Activated CD4-positive, alpha-beta T cell treated with anti-CD3 and anti-CD28 coated beads, Interleukin-2, amount 50 U/mL, for 24 hours (primary cell): ENCODE measurements around the gene CD8B.
"Not testable (repeated sequence)": the region's sequence is repeated elsewhere in the genome, so short reads cannot be mapped to it uniquely, and the experiment has no call there.

Experiments used
- DNase-seq, 2 donors: peaks; one replicate each; pipeline ENCODE4 v3.0.0-alpha.2; 2020; ENCODE audit warnings: low read depth in 1 of 2, low spot score in 1 of 2

Gene CD8B

DNA sequence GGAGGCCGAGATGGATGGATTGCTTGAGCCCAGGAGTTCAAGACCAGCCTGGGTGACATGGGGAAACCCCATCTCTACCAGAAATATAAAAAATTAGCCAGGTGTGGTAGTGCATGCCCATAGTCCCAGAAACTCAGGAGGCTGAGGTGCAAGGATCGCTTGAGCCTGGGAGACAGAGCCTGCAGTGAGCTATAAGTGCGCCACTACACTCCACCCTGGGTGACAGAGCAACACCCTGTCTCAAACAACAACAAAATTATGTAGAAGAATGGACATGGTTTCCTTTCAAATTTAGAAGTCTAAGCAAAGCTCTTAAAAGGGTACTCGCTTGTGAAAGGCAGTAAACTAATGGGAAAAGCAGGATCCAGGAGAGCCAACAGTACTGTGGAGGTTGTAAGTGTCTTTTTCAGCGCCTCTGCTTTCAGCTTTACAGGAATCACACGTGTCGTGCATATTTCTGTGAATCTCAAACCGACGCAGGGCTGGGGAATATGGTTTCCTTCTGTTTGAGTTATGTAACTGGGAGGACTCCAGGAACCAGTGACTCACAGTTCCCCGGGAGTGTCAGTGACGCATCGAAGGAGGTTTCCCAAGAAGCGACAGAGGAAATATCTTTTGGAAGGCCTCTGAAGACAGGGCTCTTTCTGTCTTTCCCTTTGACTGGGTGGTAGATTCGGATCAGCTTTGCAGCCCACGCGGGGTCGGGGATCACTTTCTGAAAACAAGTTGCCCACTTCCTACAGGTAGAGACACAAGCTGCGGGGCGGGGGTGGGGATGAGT is 24.6 kb downstream of the CD8B start:
- DNase-seq = peak in 1 of 2 donors; percentile 55

DNA sequence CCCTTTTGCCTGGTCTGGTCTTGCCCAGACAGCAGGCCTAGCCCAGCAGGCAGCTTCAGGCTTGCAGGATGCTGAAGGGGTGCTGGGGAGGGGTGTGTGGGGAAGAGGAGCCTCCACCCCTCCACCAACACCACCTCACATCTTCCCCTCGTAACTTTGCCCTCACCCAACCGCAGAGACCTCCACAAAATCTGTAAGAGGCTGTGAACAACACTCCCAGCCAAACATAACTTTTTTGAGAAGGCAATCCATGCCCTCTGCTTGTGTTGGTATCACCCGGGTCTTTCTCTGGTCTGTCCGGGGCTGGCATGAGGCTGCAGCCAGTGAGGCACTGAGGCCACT is 26.2 kb downstream of the CD8B start:
- DNase-seq = not testable (repeated sequence)

DNA sequence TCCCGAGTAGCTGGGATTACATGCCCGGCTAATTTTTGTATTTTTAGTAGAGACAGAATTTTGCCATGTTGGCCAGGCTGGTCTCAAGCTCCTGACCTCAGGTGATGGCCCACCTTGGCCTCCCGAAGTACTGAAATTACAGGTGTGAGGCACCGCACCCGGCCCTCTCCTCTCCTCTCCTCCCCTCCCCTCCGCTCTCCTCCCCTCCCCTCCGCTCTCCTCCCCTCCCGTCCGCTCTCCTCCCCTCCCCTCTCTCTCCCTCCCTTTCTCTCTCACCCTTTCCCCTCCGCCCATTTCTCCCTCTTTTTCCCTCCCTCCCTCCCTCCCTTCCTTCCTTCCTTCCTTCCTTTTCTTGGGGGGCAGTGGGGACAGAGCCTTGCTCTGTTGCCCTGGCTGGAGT is 28.4 kb downstream of the CD8B start:
- DNase-seq = no peak

DNA sequence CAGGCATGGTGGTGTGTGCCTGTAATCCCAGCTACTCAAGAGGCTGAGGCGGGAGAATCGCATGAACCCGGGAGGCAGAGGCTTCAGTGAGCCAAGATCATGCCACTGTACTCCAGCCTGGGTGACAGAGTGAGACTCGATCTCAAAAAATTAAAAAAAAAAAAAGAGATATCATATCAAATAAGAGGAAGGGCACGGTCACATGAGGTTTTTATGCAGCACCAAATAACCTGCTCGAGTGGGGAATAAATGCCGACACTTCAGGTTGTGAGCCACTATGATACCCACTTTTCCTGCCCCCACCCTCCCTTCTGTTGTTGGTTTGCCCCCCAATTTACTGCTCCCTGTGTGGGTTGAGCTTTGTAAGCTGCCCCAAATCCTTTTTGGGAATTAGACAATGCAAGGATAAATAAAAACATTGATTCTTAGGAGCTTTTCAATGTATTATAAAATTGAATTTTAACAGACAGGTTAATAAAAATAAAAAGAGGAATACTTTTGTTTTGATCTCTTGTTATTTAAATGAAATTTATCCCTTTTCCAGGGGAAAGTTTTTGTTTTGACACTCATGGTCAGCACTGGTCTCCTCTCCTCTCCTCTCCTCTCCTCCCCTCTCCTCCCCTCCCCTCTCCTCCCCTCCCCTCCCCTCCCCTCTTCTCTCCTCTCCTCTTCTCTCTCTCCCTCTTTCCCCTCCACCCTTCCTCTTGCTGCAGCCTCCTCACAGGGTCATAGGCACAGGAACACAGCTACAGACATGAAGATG is 29.2 kb downstream of the CD8B start:
- no peak for DNase-seq

DNA sequence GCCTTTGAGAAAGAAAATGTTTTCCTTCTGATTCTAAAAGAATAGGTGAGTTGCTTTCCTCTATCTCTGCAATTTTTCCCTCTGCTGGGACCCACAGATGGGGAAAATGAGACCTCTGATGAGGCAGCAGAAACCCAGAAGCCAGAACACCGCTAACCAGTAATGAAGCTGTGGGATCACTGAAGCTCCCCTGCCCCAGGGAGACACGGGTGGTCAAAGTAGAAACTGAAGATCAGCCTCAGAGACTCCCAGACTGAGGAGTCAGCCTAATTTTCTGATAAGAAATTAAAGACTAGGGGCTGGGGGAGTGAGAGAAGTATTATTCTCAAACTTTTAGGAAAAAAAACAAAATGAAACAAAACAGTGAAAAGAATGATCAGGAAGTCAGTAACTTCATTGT is 30.1 kb downstream of the CD8B start:
- DNase-seq = no peak

DNA sequence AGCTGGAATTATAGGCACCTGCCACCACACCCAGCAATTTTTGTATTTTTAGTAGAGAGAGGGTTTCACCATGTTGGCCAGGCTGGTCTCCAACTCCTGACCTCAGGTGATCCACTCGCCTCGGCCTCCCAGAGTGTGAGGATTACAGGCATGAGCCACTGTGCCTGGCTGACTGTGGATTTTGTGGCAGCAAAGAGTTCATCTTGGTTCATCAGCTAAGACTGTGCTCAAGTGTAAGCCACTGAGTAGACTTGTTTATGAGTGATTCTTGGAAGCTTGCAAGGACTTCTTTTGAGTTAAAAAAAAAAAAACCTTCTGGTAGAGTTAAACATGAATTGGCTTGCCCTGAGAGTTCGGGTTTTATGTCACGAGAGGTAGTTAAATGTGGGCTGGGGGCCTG is 34.7 kb downstream of the CD8B start:
- DNase-seq = no peak

DNA sequence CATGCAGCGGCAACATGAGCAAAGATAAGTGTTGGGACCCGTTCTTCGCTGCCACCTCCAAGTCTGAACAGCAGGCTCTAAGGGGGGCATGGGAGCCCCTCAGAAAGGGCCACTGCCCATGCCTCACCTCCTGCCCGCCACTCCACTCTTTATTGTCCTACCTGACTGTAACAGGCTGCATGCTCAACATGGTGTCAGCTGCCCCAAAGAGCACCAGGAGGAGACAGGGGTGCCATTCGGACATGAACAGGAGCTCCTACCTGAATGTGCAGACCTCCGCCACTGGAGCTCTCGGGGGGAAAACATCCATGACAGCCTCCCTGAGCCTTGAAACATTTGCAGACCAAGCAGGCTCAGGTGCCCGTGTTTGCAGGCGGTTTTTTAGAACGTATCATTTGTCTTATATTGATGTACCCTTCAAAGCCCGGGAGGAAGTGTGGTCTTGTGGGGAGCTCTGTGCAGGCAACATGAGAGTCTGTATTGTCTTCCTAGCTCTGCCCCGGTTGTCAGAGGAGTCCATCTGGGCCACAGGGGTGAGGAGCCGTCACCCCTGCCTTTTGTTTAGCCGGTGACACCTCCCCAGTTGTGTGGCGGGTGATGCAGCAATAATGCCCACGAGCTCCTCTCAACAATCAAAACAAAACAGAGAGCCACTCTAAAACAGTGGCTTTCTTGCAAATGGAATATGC is 35.8 kb downstream of the CD8B start:
- DNase-seq = no peak

DNA sequence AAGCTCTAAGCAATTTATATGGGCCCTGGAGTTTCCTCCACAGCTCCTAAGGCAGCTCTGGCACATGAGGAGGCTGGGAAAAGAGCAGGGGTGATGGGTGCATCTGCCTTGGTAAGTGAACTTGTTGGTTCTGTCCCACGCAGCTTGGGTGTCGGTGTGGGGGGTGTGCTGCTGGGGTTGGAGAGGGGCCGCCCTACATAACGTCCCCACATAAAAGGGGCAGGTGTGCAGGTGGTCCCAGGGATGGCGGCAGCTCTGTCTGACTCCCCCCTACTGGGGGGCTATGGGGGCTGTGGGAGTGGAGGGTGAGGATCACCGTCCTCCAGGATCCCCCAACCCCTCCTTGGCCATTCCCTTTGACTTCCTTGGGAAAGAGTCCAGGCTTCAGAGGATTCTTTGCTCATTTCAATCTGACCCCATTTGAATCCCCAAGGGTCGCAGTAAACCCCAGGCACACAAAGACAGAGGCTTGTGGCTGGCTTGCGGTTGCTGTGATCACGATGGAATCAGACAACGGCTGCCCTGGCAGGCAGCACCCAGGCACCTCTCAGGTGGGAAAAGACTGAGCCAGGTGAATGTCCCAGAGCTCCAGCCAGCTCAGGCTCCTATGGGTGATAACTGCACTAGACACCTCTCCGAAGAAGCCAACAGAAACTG is 36.5 kb downstream of the CD8B start:
- no peak for DNase-seq

DNA sequence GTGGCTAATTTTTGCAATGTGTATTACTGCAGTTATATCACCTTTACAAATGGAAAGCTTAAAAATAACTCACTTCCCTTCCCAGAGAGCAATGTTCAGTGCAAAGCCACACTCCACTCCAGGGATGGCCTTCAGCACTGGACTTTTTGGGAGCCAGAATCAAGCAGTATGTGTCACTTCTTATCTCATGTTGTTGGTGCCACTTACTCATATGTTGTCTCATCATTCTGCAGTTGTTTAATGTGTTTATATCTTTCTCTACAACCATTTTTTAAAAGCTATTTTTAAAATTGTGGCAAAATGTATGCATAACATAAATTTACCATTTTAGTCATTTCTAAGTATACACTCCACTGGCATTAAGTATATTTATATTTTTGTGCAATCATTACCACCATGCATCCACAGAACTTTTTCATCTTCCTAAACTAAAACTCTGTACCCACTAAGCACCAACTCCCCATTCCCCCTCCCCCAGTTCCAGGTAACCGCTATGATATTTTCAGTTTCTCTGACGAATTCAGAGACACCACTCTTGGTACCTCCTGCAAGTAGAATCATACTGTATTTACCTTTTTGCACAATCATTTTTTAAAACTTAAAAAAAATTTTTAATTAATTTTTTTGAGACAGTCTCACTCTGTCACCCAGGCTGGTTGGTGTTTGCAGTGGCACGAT is 38.9 kb downstream of the CD8B start:
- DNase-seq = no peak

DNA sequence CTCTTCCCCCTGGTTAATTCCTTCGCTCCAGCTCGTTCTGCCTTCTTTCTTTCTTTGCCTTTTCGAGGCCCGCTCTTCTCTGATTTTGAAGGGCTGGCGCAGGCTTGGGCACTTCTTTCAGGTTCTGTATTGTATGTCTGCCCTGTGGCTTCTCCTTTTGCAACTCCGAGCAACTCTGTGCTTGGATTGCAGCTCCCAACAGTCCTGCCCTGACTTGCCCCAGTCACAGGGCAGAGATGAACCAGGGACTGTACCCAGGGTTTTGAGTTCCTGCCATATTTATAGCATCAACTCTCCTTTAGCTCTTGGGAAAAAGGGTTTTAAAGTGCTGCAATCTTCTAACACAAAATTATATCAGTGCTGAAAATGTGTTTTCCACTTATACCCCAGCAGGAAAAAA is 39.8 kb downstream of the CD8B start:
- no peak for DNase-seq

DNA sequence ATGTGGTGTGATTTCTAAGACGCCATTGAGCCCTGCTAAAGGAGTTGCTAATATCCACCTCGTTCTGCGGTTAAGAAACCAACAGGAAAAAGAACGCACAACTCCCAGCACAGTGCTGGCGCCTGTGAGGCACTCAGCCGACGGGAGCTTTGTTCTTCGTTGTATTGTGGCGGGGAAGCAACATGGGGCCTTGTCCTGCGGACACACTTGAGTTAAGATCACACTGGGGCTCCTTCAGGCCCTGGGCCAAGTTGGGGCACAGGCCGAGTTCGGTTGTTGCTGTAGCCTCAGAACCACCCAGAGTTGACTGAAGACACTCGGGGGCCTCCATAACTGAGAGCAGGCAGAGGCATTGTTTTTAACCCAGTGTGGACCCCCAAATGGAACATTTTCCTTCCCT is 40.4 kb downstream of the CD8B start:
- no peak for DNase-seq

DNA sequence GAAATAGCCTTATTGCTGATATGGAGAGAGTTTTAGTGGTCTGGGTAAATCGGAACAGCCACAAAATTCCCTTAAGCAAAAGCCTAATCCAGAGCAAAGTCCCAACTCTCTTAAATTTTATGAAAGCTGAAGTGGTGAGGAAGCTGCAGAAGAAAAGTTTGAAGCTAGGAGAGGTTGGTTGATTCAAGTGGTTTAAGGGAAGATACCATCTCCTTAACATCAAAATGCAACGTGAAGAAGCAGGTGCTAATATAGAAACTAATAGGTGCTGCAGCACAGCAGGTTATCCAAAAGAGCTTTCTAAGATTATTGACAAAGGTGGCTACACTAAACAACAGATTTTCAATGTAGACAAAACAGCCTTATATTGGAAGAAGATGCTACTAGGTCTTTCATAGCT is 42.7 kb downstream of the CD8B start:
- DNase-seq = no peak

DNA sequence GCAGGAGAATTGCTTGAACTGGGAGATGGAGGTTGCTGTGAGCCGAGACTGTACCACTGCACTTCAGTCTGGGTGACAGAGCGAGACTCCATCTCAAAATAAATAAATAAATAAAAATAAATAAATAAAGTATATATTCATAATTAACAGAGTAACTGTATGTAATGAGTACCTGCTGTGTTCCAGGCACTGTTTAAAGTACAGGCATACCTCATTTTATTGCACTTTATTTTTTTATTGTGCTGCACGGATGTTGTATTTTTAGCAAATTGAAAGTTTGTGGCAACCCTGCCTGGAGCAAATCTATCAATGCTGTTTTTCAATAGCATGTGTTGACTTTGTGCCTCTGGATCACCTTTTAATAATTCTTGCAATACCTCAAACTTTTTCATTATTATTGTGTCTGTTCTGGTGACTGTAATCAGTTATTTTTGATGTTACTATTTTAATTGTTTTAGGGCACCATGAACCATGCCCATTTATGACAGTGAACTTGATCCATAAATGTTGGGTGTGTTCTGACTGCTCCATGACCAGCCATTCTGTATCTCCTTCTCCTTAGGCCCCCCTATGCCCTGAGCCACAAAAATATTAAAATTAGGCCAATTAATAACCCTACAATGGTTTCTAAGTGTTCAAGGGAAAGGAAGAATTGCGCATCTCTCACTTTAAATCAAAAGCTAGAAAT is 43.4 kb downstream of the CD8B start:
- DNase-seq = no peak

DNA sequence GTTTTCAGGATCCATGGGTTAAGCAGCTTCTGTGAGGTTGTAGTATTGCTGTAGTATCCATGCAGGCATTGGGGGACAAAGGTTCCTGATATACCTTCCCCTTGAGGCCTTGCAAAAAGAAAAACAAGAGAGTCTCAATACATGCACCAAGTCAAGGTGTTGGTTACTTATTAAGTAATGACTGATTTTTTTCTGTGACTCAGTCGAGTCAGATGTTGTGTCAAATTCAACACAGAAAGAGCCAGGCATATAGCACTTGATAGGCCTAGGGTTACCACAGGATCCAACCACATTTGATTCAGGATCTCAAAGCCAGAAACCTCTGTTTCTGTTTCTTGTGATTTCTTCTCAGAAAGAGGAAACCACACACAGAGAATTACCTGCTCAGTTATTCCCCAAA is 46.1 kb downstream of the CD8B start:
- DNase-seq = no peak

DNA sequence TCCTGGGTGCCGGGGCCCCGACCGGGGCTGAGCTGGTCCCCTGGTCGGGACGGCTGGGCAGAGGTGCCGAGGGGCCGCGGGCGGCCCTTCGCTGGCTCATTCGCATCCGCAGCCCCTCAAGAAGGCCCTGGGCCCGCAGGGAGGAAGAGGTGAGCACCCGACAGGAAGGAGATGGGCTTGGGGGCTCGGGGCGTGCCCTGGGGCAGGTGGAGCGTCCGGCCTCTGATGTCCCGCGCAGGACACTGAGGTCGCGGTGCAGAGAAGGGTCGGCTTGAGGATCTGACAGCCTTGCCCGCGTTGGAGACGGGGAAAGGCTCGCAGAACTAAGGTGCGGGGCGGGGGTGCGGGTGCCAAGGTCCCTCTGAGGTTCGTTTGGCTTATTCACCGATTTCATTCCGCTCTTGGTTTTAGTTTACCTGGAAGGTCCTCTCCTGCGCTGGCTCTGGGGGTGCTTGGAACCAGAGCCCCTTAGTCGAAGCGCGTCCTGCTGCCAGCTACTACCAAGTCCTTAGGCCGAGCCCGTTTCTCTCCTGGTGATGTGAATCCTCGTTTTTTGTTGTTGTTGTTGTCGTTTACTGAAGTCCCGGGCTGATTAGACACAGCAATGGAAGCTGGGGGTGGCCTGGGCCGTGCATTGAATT is 52.1 kb downstream of the CD8B start:
- DNase-seq = no peak

DNA sequence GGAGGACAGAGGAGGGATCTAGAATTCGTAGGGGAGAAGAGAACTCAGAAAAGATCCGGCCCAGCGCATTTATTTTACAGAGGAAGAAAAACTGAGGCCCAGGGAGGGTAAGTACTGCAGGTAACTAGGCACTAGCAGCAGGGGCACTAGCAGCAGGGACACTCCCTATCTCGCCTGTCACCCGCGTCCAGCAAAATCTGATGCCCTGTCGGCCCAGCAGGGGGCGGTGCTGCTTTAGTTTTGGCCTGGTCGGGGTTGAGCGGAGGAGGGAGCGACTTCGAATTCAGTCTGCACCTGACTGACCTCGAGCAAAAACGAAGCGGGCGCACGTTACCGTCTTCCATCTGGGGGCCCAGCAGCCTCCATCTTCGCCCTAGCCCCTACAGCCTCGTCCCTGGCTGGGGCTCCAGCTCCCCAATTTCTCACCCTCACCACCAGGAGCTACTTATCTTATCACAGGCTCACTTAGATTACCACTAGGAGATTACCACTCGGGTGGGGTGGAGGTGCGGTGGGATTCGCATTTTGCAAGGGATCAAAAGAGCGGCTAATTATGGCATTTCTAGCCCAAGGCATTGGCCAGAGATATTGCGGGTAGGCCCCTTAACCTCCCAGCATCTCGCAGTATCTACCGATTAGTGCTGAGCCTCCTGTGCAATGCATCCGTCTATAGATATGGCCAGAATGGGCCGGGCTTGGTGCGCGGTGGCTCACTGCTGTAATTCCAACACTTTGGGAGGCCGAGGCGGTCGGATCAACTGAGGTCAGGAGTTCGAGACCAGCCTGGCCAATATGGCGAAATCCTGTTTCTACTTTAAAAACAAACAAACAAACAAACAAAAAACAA is 53.1 kb downstream of the CD8B start:
- peak; percentile 90 to 95 for DNase-seq

DNA sequence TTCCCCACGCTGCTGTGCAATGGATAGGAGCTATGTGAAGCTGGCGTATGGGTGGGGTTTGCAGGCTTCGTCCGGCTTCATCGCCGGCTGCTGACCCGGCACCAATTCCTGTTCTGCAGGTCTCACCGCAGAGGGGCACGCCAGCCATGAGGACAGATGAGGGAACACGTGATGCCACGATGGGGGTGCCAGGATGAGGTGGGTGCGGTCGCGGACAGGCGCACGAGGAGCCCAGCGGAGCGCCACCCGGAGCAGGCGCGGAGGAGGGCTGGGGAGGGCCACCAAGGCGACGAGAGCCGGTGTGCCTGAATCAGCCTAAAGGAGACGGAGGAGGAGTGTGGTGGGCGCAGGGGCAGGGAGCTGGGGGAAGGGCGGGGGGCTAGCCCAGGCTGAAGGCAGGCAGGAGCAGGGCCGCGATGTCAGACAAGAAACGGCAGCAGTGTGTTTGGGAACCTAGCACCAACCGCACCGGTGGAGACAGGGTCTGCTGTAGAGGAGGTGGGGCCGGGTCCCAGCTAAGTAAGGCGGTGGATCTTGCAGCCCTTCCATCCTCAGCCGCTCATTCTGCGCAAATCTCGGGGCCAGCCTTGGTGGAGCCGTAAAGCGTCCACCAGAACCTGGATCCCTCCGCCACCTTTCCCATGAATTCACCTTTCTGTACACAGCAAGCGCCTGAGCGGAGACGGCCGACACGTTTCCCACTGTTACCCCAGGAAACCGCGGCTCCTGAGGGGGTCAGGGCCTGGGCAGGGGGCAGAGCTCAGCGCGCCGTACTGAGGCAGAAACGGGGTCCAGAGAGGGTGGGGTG is 54.0 kb downstream of the CD8B start:
- DNase-seq = no peak

DNA sequence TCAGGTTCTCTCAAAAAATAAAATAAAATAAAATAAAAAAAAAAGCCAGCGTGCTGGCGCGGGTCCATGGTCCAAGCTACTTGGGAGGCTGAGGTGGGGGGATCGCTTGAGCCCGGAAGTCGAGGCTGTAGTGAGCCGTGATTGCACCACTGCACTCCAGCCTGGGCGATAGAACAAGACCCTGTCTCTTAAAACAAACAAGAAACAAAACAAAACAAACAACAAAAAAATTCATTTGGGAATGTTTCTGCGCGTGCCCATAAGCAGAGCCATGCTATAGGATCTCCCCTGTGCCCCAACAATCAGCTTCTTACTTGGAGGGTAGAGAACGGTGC is 54.6 kb downstream of the CD8B start:
- no peak for DNase-seq
